ENCODE data around the gene ZBTB16. TPM values are rescaled to one million over a fixed set of nuclear protein-coding genes. Genes with fewer than 3 reads are reported as not detected.

The ZBTB16 gene
- polyA plus RNA-seq, 4 donors: 0.82 to 2.2 (median 2.0) TPM

DNA sequence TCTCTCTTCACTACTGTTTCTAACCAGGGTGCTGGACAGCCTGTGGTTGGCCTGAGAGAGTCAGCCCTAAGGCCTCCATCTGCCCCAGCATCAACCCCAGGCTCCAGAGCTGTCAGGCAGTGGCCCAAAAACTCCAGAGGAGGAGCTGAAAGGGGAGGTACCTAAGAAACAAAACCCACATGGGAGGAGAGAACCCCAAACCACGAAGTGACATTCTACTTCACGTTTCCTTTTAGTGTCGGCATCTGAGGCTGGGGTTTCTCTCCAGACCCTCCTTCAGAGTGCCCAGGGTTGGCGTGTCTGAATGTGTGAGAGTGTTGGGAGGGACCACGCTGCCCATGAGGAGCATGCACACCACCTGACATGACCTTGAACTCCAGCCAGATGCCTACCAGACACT, 166.8 kb downstream of the ZBTB16 start:
- no peak for DNase-seq (ENCODE audit: low read depth in 4 of 4, low spot score in 2 of 4)

DNA sequence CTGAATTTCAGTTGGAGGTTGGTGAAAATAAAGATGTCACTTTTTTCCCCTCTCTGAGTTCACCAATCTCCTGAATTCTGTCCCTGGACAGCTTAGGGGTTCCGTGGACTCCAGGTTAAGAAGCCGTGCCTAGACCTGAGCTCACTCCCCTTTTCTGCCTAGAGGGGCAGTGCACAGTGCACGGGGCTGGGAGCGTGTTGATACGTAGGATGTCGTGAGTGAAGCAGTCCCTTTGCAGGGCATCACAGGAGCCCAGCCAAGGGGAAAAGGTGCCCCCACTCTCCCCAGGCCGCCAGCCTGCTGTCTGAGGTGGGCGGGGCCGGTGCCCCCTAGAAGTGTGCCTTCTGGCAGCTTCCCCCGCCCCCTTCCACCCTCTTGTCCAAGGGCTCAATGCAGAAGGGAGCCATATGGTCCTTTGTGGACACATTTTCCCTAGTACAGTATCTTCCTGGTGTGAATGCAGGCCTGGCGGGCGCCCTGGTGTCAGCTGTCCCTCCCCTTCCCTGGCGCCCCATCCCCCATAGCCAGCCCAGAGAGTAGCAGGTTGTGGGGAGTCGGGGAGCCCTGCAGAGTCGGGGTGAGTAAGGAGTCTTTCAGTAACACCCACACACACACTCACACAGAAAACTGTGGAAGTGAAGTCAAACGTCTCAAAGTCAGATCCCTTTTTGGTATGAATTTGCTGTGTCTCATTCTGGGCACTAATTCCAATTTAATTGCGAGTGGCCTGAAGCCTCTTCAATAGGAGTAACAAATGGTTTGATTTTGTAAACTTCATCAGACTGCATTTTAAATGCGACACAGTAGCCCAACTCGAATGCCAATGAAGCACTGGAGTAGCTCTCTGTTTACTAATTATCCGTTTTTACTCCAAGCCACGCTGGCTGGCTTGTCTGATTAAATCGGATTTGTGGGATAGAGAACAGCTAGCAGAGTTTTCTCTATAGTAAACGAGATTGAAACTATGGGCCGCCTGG, 169.2 kb downstream of the ZBTB16 start:
- no peak for DNase-seq (ENCODE audit: low read depth in 4 of 4, low spot score in 2 of 4)

DNA sequence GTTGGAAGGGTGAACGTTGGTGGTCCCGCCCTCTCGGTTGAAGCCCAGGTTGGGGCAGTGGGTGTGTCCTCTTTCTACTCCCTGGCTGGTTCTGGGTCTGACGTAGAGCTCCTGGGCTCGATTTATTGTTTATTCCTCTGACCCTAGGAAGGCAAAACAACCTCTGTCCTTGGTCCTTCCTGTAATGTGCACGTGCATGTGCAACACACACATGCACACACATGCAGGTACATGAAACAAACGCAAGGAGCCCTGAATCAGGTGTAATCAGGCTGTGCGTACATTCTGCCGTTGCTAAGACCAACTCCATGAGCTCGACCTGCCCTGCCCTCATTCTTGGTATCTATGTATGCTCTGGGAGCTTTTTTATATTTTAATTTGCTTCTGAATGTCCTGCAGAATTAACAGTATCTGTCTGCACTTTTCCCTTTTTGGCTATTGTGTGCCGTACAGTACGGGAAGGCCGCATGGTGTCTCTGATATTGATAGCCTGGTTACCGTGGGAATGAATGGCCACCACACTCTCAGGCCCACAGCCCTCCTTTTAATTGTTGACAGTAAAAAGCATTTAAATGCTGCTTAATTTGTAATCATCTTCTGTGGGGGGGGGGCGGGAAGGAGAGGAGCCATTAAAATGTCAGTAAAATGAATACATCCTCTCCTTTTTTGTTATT, 170.7 kb downstream of the ZBTB16 start:
- no peak for DNase-seq (ENCODE audit: low read depth in 4 of 4, low spot score in 2 of 4)

DNA sequence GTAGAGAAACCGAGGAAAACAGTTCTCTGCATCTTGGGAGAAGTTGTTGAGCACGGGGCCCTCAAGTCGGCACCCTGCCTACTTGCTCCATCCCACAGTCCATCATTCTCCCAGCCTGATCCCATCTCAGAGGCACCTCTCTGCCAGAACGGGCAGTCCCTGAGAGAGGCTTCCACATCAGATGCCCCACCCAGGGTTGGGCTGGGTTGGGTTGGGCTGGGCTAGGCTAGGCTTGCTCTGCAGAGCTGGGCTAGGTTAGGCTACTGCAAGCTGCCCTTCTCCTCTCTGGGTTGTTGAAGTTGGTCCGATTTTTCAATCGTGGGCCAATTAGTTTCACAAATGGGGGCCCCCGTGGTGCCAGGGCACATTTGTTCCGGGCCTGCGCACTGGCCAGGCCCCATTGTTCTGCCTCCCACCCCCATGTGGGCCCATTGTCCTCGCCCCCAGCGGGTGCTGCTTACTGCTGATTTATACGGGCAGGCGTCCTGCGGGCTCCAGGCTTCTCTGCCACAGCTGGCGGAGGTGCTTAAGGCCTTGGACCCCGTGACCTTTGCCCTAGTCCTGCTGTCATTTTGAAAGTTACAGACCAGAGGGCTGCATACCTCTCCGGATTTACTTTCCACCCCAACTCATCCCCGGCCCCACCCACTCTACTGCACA, 173.0 kb downstream of the ZBTB16 start:
- DNase-seq (ENCODE audit: low read depth in 4 of 4, low spot score in 2 of 4): no peak

DNA sequence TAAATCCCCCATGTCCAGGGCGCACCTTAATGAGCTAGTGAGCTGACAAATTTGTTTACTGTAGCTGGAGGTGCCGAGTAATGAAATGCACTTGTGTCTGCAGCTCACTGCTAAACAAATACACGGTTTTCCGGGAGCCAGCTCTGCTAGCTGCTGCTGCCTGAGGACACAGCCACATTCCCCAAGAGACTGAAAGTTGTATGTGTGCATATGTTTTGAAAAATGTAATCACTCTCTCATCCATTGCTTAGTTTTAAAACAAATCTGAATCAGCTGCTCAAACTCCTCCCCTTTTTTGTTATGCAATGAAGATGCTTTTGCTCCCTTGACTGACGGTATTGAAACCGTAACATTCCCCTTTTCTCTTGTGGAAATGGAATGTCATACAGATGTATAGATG, 174.2 kb downstream of the ZBTB16 start:
- DNase-seq (ENCODE audit: low read depth in 4 of 4, low spot score in 2 of 4): no peak

DNA sequence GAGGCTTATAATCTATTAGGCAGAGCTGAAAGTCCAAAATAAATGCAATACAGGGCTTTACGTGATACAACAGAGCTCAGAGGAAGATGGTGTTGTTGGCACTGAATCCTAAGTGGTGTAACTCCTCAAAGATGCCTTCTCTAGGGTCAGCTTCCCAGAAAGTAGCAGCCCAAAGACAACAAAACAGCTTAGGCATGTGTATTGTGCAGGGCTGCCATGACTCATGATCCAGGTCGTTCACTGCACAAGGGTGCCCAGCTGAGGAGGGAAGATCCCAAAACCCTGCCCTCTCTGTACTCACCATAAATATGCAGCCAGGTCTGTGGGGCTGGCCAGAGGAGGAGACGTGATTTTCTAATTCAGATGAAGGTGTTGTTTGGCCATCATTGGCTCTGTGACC, 177.3 kb downstream of the ZBTB16 start:
- no peak for DNase-seq (ENCODE audit: low read depth in 4 of 4, low spot score in 2 of 4)

DNA sequence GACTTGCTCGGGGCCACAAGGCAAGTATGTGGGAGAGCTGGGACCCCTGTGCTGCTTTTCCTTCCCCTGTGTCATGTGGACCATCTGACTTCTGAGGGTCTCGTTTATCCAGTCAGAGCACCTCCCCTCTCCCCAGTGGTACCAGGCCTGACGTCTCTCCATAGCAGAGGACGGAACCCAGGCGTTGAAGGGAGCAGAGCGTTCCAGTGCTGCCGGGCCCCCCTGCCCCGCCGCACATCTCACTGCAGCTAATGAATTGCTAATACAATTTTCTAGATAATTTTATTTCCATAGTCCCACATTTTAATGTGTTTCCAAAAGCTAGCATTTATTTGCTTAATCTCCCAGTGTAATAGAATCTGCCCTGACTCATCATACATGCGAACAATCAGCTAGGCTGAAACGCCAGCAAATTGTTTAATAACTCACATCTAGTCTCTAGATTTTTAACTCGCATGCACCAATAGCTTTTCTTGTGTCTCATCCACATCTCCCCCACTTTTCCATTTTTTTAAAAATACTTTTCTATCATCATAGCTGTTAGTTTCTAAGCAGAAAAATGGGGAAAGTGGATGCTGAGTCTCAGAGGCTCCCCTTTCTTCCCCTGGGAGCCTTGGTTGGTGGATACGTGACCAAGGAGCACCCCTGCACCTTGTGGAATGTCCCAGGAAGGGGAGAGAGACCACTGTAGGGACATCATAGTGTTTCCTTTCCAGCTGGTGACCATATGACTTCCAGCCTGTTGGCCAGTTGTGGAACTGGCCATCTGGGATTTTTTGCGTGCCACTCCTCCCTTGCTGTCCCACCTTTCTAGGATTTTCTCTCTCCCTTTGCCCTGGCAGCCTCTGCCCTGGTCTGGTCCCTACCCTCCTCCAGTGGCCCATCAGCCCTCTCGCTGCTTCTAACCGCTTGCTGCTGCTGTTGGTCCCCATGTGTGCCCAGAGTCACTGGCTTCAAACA, 178.1 kb downstream of the ZBTB16 start:
- DNase-seq (ENCODE audit: low read depth in 4 of 4, low spot score in 2 of 4): no peak

DNA sequence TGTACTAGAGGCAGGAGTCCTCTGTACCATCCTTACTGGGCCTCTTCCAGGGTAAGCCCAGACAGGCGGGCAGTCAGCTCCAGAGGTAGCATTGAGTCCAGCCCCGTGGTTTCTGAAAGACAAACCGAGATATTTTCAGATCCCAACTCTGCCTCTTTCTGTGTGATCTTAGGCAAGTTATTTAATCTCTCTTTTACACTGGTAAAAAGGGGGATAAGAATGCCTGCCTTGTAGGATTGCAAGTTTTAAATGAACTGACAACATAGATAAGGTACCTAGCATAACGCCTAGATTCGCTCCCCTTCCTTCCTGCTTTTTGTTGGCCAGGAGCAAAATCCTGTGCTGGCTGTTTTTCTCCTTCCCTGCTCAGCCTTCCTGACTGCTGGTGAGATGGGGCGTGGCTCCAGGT, 180.2 kb downstream of the ZBTB16 start:
- no peak for DNase-seq (ENCODE audit: low read depth in 4 of 4, low spot score in 2 of 4)

DNA sequence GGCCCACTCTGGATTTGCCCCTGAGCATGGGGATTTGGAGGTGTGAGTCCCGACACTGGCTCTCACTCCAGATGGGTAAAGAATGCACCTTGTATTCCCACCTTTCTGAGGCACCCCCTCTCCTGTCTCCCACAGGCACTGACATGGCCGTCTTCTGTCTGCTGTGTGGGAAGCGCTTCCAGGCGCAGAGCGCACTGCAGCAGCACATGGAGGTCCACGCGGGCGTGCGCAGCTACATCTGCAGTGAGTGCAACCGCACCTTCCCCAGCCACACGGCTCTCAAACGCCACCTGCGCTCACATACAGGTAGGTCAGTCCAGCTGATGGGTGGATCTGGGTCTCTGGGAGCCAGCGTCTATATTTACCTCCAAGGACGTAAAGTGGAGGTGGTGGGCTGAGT, 182.5 kb downstream of the ZBTB16 start:
- no peak for DNase-seq (ENCODE audit: low read depth in 4 of 4, low spot score in 2 of 4)

DNA sequence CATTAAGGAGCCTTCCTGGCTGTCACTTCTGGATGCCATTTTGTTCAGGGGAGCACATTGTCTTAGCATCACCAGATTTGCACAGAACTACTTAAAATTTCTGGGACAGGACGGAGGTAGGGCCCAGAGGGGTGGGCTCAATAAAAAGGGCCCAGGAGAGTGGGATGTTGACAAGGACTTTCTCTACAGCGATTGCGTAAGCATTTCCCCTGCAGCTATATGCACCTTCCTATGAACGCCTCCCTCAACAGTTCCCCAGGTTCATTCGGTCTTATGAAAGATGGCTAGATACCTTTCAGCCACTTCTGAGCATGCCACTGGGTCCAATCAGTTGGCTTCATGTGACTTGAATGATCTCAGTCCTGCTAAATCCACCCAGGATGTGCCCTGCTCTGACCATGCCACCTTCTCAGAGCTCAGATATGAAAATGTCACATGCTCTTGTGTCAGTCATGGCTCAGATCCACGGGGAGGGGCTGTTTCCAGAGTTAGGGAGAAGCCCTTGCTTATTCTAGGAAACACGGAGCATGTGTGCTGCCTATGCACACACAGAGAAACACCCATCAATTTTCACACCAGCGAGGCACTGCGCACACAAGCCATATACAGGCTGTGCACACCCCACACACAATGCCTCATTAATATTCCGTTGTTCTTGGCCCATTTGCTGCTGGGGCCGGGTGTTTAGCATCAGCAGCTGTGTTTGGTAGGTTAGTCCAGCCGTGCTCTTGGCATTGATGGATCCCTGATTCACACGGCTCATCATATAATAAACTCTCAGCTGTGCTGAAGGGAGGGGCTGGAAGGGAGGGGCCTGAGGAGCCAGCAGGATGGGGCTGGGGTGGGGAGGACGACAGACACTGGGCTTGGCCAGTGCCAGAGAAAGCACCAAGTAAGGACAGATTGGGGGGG, 184.2 kb downstream of the ZBTB16 start:
- DNase-seq (ENCODE audit: low read depth in 4 of 4, low spot score in 2 of 4): no peak

DNA sequence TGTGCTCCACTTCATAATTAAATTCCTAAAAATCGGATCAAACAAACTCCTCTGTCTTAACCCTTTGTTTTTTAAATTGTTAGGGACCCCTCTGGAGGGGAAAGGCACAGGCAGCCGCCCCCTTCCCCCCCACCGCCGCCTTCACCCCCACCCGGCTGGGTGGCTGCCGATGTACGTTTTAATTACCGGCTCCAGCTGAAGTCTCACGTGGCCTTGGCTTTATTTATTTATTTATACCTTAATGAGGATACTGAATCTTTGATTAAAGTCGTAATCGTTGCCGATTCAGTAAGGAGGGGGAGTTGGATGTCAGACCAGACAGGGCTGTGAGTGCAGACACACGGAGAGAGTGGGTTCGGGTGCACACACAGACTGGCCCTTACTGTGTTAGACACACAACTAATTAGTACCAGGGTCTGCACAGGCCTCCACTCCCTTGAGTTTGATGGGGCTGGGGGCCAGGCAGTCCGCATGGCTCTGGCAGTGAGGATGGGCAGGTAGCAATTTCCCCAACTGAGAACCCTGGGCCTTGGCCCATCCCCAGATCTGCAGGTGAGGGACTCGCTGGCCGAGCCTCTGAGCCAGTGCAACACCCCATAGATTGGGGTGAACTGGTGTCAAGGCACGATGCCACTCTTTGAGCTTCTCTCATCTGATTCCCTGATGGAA, 185.3 kb downstream of the ZBTB16 start:
- DNase-seq (ENCODE audit: low read depth in 4 of 4, low spot score in 2 of 4): no peak

DNA sequence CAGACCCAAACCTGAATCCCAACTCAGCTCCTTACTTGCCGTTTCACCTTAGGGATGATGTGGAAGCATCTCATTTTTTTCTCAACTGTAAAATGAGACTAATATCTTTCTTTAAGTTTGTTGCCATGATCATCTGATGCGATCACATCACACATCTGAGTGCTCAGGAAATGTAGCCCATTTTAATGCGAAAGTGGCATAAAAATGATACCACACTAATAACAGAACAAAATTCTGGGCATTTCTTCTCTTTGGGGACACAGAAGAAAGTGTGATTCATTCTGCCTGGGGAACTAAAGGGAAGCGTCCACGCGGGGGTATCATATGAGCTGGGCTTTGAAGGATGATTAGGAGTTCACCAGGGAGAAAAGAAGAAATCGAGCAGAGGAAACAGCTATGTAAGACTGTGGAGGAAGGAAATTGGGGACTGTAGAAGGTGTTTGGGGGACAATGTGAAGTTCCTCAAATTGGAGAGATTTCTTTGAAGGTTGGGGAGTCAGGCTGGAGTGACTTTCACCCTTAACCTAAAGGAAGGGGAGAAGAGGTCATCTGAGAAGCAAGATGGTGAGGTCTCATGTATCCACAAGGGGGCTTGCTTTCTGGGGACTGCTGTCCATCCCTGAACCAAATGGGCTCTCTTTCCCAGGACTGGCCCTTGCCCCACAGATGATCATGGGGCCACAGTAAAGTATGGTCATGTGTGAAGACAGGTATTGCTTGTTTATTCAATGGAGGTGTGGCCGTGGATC, 187.0 kb downstream of the ZBTB16 start:
- DNase-seq (ENCODE audit: low read depth in 4 of 4, low spot score in 2 of 4): no peak

DNA sequence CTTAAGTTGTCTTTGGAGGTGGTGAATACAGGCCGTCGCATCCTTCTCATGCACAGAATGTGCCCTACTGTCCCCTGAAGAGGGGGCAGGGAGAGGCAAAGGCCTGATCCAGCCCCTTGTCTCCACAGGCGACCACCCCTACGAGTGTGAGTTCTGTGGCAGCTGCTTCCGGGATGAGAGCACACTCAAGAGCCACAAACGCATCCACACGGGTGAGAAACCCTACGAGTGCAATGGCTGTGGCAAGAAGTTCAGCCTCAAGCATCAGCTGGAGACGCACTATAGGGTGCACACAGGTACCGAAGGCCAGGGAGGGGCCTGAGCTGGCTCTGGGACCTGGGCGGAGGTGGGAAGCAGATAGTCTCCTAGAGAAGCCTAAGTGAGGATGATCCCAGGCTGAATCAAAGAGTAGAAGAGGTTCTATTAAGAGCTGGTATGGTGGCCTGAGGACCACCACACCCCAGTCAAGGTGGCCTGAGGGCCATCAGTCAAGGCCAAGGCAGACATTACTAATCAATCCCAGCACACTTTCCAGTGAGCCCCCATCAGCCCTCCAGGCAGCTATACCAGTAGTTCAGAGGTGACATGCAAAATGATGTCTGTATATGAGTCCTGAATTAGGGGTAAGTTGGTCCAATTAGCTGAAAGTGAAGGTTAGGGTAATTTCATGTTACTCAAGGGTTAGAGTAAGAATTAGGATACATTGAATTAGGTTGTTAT, 187.7 kb downstream of the ZBTB16 start:
- no peak for DNase-seq (ENCODE audit: low read depth in 4 of 4, low spot score in 2 of 4)

DNA sequence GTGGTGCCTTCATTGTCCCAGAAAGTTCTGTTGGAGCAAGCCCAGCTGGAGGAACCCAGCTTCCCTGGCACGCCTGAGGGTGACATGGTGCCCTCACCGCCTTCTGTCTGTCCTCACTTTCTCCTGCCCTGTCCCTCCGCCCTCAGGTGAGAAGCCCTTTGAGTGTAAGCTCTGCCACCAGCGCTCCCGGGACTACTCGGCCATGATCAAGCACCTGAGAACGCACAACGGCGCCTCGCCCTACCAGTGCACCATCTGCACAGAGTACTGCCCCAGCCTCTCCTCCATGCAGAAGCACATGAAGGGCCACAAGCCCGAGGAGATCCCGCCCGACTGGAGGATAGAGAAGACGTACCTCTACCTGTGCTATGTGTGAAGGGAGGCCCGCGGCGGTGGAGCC, 190.7 kb downstream of the ZBTB16 start:
- no peak for DNase-seq (ENCODE audit: low read depth in 4 of 4, low spot score in 2 of 4)

DNA sequence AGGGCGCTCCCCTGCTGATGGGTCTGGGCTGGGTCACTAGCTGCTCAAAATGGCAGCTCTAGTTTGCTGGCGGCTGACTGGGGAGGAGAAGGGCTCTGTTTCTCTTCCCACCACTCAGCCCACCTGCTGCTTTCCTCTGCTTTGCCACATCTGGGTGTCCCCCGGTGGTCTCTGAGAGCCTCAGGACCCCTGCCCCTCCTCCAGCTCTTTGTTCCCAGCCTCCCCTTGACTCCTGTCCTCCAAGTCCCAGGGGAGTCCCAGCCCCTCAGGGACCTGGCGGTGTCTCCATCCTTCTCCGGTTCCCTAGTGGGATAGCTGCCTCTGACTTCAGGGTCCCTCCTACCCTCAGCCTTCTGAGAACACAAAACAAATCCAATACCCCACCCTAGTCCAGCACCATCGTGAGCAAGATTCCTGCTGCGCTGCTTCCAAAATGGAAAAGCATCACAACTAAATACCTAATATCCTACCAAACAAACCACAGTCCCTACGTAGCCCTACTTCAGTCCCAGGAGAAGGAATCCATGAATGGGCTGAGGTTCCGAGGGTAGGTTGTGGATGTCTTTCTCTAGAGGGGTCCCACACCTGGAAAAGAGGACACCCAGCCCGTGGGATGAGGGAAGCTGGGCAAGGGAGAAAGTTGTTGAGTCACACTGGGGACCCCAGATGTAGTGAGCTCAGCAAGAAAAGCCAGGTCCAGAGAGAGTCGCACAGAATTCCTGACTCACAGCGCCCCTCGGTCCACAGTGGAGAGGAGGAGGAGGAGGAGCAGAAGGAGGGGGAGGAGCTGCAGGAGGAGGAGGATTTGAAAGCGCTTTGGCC, 191.7 kb downstream of the ZBTB16 start:
- no peak for DNase-seq (ENCODE audit: low read depth in 4 of 4, low spot score in 2 of 4)

DNA sequence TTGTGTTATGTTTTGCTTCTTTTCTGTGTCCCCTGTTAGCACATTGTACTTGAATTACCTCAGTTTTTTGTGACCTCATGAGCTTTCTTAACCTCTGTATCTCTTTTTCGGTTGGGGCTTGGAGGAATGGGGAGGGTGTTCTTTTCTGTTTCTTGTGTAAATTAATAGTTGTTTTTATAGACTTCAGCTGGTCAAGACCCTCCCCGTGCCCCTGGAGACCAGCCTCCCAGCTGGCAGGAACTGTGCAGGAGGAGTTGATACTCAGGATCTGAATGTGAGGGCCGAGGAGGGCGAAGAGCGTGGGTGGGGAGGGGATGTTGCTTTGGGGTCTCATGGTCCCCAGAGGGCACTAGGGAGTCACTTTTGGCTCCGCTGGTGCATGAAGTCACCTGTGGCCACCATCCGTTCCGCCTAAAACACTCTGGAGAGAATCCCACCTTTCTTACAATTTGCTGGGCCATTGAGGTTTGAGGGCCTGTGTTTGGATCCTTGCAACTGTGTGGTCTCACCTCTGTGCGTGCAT, 192.4 kb downstream of the ZBTB16 start:
- no peak for DNase-seq (ENCODE audit: low read depth in 4 of 4, low spot score in 2 of 4)
